ENCODE data around the gene PEPD.

DNA sequence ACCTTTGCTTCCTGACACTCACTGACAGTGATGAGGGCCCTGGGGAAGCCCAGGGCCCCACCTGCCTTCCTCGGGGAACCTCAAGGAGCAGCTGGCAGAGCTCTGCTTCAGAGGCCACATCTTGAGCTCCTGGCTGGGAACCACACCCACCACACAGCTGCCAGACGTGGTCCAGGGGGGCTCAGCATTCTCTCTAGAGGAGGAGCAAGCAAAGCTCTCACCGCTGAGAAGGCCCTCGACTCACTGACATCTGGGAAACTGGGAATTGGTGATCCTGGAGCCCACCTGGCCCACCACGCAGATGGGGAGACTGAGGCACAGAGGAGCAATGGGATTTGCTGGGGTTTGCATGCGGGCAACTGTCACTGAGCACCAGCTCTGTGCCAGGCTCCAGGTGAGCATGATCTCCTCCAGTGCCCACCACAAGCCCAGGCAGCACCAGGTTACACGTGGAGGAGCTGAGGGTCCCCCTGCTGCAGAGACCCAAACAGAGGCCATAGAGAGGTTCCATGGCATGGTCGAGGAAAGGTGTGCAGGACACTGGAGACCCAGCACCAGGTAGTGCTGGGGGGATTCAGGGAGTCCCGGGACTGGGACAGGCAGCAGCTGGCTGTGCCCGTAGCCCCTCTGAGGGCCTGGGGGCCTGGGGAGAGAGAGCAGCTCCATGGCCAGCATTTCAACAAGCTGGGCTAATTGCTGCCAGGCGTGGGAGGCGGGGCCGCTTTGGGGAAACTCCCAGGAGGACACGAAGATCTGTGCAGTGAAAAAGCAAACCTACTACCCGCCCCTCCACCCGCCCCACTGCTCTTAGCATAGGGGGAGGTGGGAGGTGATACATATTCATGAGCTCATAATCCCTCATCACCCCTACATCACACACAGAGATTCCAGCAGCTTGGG, 33.4 kb downstream of the PEPD start:
- TF ChIP-seq SUZ12 (IDR thresholded peaks at IDR 0.05): no peak
- no peak for TF ChIP-seq SP1 (IDR thresholded peaks at IDR 0.05)
- no peak for TF ChIP-seq HDGF (IDR thresholded peaks at IDR 0.05; ENCODE audit: borderline replicate concordance)
- TF ChIP-seq LEF1 (IDR thresholded peaks at IDR 0.05; ENCODE audit: borderline replicate concordance): no peak
- no peak for TF ChIP-seq BHLHE40 (IDR thresholded peaks at IDR 0.05; ENCODE audit: borderline replicate concordance)
- no peak for TF ChIP-seq L3MBTL2 (conservative IDR thresholded peaks at IDR 0.05)
- no peak for TF ChIP-seq ELF4 (IDR thresholded peaks at IDR 0.05)
- no peak for TF ChIP-seq ARNT (IDR thresholded peaks at IDR 0.05)
- no peak for TF ChIP-seq FOXK2 (IDR thresholded peaks at IDR 0.05)
- TF ChIP-seq TARDBP (IDR thresholded peaks at IDR 0.05): no peak
- TF ChIP-seq FOXM1 (IDR thresholded peaks at IDR 0.05; ENCODE audit: borderline replicate concordance): no peak
- TF ChIP-seq PKNOX1 (IDR thresholded peaks at IDR 0.05): no peak
- no peak for TF ChIP-seq FOXA1 (IDR thresholded peaks at IDR 0.05)
- no peak for TF ChIP-seq NFRKB (IDR thresholded peaks at IDR 0.05)

Measured in HEK293T (cell line).